ENCODE measurements around the gene KCNJ10.

DNA sequence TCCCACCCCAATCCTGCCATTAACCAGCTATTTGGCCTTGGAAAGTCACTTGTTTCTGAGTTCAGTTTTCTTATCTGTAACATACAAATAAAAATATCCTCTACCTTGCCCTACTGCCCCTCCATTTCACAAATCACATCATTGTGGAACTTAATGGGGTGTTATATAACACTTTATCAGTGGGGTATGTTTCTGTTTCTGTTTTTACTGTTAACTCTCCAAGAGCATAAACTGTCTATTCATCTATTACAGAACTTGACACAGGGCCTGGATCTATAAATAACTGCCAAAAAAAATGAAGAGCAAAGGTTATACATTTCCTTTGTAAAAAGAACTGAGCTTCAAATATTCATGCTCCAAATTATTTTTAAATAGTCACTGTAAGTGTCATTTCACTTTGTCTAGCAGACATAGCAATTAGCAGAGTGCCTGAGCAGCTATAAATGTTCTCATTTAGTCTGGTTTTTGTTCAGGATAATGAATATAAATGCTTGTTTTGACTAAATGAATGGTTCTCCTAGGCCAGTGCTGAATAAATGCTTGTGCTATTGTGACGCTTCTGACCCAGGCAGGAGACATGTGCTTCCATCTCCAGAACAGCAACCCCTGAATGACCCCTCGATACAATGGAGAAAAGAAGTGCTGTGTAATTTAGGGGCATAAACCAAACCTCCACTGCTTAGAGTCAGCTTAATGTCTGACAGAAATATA, 45.6 kb downstream of the KCNJ10 start:
- no peak for TF ChIP-seq GATA2 (IDR thresholded peaks at IDR 0.05; ENCODE audit: insufficient read depth, insufficient read length, low read depth, low read length)
- no peak for TF ChIP-seq POLR2A (IDR thresholded peaks at IDR 0.05; ENCODE audit: low read depth, low read length)
- TF ChIP-seq, protein P1, sequence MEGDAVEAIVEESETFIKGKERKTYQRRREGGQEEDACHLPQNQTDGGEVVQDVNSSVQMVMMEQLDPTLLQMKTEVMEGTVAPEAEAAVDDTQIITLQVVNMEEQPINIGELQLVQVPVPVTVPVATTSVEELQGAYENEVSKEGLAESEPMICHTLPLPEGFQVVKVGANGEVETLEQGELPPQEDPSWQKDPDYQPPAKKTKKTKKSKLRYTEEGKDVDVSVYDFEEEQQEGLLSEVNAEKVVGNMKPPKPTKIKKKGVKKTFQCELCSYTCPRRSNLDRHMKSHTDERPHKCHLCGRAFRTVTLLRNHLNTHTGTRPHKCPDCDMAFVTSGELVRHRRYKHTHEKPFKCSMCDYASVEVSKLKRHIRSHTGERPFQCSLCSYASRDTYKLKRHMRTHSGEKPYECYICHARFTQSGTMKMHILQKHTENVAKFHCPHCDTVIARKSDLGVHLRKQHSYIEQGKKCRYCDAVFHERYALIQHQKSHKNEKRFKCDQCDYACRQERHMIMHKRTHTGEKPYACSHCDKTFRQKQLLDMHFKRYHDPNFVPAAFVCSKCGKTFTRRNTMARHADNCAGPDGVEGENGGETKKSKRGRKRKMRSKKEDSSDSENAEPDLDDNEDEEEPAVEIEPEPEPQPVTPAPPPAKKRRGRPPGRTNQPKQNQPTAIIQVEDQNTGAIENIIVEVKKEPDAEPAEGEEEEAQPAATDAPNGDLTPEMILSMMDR (IDR thresholded peaks at IDR 0.05; ENCODE audit: extremely low read depth in 1 of 2, insufficient read depth in 1 of 2, low read depth in 1 of 2, low read length in 2 of 2): no peak
- TF ChIP-seq POLR2AphosphoS5 (IDR thresholded peaks at IDR 0.05; ENCODE audit: insufficient read depth, low read depth, low read length): no peak
- TF ChIP-seq, protein P2, sequence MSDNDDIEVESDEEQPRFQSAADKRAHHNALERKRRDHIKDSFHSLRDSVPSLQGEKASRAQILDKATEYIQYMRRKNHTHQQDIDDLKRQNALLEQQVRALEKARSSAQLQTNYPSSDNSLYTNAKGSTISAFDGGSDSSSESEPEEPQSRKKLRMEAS (IDR thresholded peaks at IDR 0.05; ENCODE audit: insufficient read depth, insufficient read length): no peak
- no peak for TF ChIP-seq FOS (IDR thresholded peaks at IDR 0.05; ENCODE audit: borderline replicate concordance, insufficient read depth, low read length)
- TF ChIP-seq EZH2 (IDR thresholded peaks at IDR 0.05; ENCODE audit: borderline replicate concordance, low read depth, low read length, severe bottlenecking): no peak

Measured in endothelial cell of umbilical vein (primary cell).